ENCODE data around the gene ARL4D.
"Not testable (repeated sequence)": the region's sequence is repeated elsewhere in the genome, so short reads cannot be mapped to it uniquely, and the experiment has no call there.

Gene ARL4D

DNA sequence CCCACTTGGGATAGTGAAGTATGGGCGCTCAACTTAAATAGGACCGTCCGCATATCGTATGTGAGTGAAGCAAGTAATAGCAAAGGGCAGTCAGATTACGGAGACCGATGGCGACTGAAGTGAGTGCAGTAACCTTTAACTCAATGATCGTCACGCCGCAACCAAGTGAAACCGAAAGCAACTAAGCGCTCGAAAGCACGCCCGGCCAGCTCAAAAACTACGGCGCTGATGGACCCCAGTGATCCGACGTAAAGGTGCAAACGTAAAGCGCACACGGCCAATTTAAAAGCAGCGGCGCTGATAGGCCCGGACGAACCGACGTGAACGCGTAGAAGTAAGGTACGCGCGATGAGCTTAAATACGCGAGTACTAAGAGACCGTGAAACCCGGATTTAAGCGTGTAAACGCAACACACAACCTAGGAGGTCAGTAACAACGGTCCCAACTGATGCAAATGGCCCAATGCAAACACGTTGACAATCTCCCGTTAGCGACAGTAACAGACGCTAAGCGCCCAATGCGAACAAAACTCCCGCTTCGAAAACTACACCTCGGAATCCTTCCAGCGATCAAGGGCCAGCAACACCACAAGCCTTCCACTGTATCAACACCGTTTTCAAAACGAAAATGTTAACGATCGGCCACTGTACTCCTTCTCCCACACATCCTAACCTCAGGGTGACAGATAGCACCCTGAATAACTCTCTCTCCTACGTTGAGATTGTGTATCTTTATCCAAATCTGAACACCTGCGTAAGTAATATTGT is 37.9 kb upstream of the ARL4D start:
- Histone ChIP-seq H3K9ac (ENCODE audit: low read length) (peak overlapping the region; percentile 66), H3K36me3 (ENCODE audit: control insufficient read depth, insufficient read depth, low read length) (no peaks in the 10 kb centered on the region), H3K27me3 (ENCODE audit: control insufficient read depth, insufficient read depth, low read length) (no peaks in the 10 kb centered on the region), H3K27ac (ENCODE audit: low read depth, low read length) (peak overlapping the region; percentile 97), H3K4me3 (ENCODE audit: low read length) (peak overlapping the region; percentile 71), H3K4me1 (ENCODE audit: control insufficient read depth, insufficient read depth, low read length) (peaks cover 11% of the 10 kb centered on the region)

DNA sequence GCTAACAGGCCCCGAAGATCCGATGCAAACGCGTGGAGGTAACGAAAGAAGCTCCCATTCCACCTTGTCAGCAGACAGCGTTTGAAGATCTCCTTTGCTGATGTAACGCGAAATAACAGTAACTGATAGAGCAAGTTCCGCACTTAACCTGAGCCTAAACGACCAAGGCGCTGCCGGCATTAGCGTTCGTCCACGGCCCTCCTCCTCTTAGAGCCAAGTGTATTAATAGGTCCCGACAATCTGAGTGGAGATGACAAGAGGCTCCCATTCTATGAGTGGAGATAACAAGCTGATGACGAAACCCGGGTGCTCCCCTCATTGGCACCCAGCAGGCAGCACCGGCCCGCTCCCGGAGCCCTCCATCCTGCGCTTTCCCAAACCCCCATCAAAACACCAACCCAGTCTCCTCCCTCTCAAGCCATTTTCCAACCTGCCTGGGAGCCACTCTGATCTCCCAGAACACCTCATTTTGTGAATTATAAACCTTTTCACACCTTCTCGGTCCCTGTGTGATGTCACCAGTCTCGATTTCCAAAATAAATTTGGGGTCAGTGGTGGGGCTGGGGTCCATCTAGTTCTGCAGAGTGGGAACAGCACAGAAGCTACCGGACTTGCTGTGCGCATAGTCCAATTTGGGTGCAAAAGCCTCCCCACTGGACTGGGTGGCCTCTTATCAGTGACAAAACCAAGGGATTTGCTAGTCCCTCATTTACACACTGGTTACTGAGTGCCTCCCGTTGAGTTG is 35.4 kb upstream of the ARL4D start:
- no peaks in the 10 kb centered on the region for H3K36me3 ChIP-seq (ENCODE audit: control insufficient read depth, insufficient read depth, low read length)
- no peak overlapping the region for H3K9ac ChIP-seq (ENCODE audit: low read length)
- H3K4me1 ChIP-seq (ENCODE audit: control insufficient read depth, insufficient read depth, low read length): peaks cover 23% of the 10 kb centered on the region
- no peak overlapping the region for H3K4me3 ChIP-seq (ENCODE audit: low read length)
- no peaks in the 10 kb centered on the region for H3K27me3 ChIP-seq (ENCODE audit: control insufficient read depth, insufficient read depth, low read length)
- H3K27ac ChIP-seq (ENCODE audit: low read depth, low read length): no peak overlapping the region

DNA sequence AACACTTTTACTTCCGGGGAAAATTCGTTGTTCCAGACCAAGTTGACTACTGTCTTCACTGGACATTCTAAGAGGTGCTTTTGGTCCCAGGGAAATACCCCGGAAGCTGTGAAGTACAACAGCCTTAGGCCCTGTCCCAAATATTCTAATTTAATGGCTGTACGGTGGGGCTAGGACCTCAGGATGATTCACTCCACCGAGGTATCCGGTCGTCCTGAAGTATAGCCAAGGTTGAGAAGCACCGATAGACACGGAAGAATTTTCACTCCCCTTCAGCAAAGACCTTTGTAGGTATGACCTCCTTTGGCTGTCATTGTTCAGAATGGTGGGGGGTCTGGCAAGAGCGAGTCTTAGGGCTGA is 34.9 kb upstream of the ARL4D start:
- no peak overlapping the region for H3K4me3 ChIP-seq (ENCODE audit: low read length)
- H3K9ac ChIP-seq (ENCODE audit: low read length): no peak overlapping the region
- no peaks in the 10 kb centered on the region for H3K27me3 ChIP-seq (ENCODE audit: control insufficient read depth, insufficient read depth, low read length)
- H3K36me3 ChIP-seq (ENCODE audit: control insufficient read depth, insufficient read depth, low read length): no peaks in the 10 kb centered on the region
- H3K4me1 ChIP-seq (ENCODE audit: control insufficient read depth, insufficient read depth, low read length): peaks cover 23% of the 10 kb centered on the region
- no peak overlapping the region for H3K27ac ChIP-seq (ENCODE audit: low read depth, low read length)

DNA sequence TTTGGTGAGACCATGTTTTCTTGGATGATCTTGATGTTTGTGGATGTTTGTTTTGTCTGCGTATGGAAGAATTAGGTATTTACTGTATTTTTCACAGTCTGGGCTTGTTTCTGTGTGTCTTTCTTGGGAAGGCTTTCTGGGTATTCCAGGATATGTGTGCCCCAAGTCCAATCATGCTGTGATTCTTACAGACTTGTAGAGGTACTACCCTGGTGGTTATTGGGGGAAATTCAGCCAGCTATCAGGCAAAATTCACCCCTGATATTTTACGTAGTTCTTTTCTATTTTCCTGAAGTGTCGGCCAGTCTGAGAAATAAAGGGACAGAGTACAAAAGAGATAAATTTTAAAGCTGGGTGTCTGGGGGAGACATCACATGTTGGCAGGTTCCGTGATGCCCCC is 33.4 kb upstream of the ARL4D start:
- Histone ChIP-seq H3K4me3 (ENCODE audit: low read length) (no peak overlapping the region), H3K4me1 (ENCODE audit: control insufficient read depth, insufficient read depth, low read length) (peaks cover 22% of the 10 kb centered on the region), H3K9ac (ENCODE audit: low read length) (no peak overlapping the region), H3K27me3 (ENCODE audit: control insufficient read depth, insufficient read depth, low read length) (no peaks in the 10 kb centered on the region), H3K27ac (ENCODE audit: low read depth, low read length) (no peak overlapping the region), H3K36me3 (ENCODE audit: control insufficient read depth, insufficient read depth, low read length) (no peaks in the 10 kb centered on the region)

DNA sequence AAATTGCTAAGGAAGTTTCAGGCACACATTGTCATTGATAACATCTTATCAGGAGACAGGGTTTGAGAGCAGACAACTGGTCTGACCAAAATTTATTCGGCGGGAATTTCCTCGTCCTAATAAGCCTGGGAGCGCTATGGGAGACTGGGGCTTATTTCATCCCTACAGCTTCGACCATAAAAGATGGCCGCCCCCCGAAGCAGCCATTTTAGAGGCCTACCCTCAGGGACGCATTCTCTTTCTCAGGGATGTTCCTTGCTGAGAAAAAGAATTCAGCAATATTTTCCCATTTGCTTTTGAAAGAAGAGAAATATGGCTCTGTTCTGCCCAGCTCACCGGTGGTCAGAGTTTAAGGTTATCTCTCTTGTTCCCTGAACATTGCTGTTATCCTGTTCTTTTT is 32.9 kb upstream of the ARL4D start:
- not testable (repeated sequence) for H3K9ac ChIP-seq (ENCODE audit: low read length); H3K4me3 ChIP-seq (ENCODE audit: low read length)
- H3K4me1 ChIP-seq (ENCODE audit: control insufficient read depth, insufficient read depth, low read length): peaks cover 22% of the 10 kb centered on the region

DNA sequence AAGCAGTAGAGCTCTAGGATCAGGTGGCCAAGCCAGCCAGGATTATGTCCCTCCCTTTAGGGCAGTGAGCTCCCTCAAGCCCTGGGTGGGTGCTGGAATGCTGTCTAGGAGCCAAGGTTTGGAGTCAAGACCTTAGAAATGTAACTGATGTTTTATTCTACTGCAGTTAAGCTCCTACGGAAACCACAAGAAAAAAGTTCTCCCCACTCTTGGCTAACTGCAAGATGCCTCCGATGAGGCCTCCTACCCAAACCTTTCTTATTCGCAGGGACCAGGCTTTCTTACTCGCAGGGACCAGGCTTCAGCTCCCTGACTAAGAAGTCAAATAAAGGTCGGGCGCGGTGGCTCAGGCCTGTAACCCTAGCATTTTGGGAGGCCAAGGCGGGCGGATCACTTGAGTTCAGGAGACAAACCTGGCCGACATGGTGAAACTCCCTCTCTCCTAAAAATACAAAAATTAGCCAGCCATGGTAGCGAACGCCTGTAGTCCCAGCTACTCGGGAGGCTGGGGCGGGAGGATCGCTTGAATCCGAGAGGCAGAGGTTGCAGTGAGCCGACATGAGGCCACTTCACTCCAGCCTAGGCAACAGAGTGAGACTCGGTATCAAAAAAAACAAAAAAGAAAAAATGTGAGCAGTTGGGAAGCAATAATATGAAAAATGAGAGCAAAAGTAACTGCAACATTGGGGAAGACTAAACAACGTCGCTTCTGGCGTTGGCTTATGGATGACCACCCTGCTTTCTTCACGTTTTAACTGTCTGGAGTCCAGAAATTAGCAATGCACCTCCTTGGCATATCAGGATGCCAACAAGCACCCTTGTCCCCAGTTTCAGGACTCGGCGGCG is 31.7 kb upstream of the ARL4D start:
- no peaks in the 10 kb centered on the region for H3K27me3 ChIP-seq (ENCODE audit: control insufficient read depth, insufficient read depth, low read length)
- peak overlapping the region; percentile 39 for H3K9ac ChIP-seq (ENCODE audit: low read length)
- peak overlapping the region; percentile 74 for H3K4me3 ChIP-seq (ENCODE audit: low read length)
- peaks cover 22% of the 10 kb centered on the region for H3K4me1 ChIP-seq (ENCODE audit: control insufficient read depth, insufficient read depth, low read length)
- H3K36me3 ChIP-seq (ENCODE audit: control insufficient read depth, insufficient read depth, low read length): no peaks in the 10 kb centered on the region
- H3K27ac ChIP-seq (ENCODE audit: low read depth, low read length): peak overlapping the region; percentile 99

More for the DNA sequence above, 32.9 kb upstream of the ARL4D start:
- H3K27ac ChIP-seq (ENCODE audit: low read depth, low read length); H3K27me3 ChIP-seq (ENCODE audit: control insufficient read depth, insufficient read depth, low read length); H3K36me3 ChIP-seq (ENCODE audit: control insufficient read depth, insufficient read depth, low read length): not testable (repeated sequence)

DNA sequence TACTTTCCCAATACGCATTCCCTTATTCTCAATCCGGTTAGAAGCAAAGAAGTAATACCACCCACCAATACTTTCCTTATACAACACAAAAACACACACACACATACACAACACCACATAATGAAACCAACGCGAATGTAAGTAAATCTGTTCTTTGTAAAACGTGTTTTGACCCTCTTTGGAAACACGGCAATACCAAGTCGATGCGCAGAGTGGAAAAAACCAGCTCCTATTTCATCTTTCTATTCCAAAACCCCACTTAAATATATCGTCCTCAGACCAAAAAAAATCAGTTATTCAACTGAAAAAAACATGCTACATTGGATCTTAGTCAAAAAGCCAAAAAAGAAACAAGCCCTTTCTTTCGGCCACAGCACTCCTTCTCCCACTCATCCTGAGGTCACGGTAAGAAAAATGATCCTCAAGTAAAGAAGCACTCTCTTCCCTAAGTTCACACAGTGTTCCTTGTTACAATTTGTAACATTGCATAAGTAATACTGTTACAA is 31.0 kb upstream of the ARL4D start:
- Histone ChIP-seq H3K4me1 (ENCODE audit: control insufficient read depth, insufficient read depth, low read length) (peaks cover 22% of the 10 kb centered on the region), H3K27ac (ENCODE audit: low read depth, low read length) (peak overlapping the region; percentile 99), H3K4me3 (ENCODE audit: low read length) (peak overlapping the region; percentile 74), H3K9ac (ENCODE audit: low read length) (peak overlapping the region; percentile 45), H3K36me3 (ENCODE audit: control insufficient read depth, insufficient read depth, low read length) (no peaks in the 10 kb centered on the region), H3K27me3 (ENCODE audit: control insufficient read depth, insufficient read depth, low read length) (no peaks in the 10 kb centered on the region)

DNA sequence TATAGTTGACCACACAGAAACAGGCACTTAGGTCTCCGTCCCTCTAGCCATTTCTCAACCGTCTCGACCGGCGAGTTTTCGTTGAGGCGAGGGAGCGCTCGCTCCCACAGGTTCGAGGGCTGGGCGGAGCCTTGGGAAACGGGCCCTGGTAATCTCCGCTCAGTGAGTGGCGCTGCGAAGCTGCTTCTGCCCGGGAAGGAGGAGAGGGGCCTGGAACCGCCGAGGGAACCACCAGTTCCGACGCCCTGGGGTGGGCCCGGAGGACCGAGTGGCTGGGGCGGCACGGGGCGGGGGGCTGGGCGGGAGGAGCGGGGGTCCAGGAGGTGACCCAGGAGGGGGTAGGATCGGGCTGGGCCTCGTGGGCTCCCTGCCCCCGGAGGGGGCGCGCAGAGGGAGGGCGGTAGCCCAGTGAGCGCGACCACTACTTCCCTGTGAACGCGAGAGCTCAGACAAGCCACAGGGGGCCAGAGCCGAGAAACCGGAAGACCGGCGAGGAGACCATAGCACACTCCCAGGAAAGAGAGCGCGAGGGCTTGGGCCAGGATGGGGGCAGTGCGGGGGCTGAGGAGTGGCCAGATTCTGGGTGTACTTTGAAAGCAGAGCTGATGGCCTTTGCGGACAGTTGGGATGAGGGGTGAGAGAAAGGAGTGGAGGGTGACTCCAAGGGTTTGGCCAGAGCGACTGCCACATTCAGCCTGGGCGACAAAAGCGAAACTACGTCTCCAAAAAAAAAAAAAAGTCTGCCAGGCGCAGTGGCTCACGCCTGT is 29.9 kb upstream of the ARL4D start:
- Histone ChIP-seq H3K9ac (ENCODE audit: low read length) (peak overlapping the region; percentile 92), H3K36me3 (ENCODE audit: control insufficient read depth, insufficient read depth, low read length) (no peaks in the 10 kb centered on the region), H3K4me1 (ENCODE audit: control insufficient read depth, insufficient read depth, low read length) (peaks cover 22% of the 10 kb centered on the region)

DNA sequence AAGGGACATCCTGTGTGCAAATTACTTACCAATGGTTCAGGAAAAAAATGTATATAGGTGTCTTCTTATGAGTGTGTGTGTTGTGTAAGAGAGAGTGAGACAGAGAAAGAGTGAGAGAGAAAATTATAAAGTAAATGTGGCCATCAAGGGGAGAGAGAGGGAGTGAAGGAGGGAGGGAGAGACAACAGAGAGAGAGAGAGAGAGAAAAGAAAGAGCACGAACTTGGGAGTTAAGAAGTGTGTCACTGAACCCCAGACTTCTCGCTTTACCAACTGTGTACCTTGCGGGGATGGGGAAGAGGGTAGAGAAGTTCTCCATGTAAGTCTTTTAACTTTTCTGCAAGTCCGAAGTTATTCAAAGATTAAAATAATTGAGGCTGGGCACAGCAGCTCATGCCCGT is 28.8 kb upstream of the ARL4D start:
- H3K9ac ChIP-seq (ENCODE audit: low read length): peak overlapping the region; percentile 92
- no peaks in the 10 kb centered on the region for H3K27me3 ChIP-seq (ENCODE audit: control insufficient read depth, insufficient read depth, low read length)
- H3K27ac ChIP-seq (ENCODE audit: low read depth, low read length): peak overlapping the region; percentile 99
- peaks cover 22% of the 10 kb centered on the region for H3K4me1 ChIP-seq (ENCODE audit: control insufficient read depth, insufficient read depth, low read length)
- H3K36me3 ChIP-seq (ENCODE audit: control insufficient read depth, insufficient read depth, low read length): peaks cover under 1% of the 10 kb centered on the region
- H3K4me3 ChIP-seq (ENCODE audit: low read length): peak overlapping the region; percentile 74

More for the DNA sequence above, 29.9 kb upstream of the ARL4D start:
- peak overlapping the region; percentile 74 for H3K4me3 ChIP-seq (ENCODE audit: low read length)
- H3K27ac ChIP-seq (ENCODE audit: low read depth, low read length): peak overlapping the region; percentile 99
- no peaks in the 10 kb centered on the region for H3K27me3 ChIP-seq (ENCODE audit: control insufficient read depth, insufficient read depth, low read length)

DNA sequence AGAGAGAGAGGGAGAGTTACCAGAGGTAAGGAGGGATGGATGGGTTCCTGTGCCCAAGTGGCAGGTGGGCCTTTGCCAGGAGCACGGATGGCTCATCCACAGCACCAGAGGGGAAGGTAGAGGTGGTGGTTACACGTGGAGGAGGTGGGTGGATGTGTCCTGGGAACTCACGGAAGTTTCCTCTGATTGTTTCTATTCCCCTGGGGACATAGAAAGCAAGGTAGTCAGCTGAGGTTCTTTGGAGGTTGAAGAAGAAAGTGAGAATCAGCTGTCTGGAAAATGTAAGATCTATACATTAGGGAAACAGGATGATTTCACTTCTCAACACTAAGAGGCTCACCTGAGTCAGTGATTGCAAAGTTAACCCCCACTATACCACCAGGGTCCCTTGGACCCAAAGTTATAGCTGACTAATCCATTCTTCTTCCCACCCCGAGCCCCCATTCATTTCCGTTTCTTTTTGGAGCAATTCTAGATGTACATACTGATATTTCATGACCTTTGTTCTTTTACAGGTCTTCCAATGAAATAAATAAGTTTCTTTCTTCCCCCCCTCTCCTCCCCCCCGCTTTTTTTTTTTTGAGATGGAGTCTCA is 27.5 kb upstream of the ARL4D start:
- H3K4me1 ChIP-seq (ENCODE audit: control insufficient read depth, insufficient read depth, low read length): peaks cover 22% of the 10 kb centered on the region
- H3K9ac ChIP-seq (ENCODE audit: low read length): no peak overlapping the region
- H3K36me3 ChIP-seq (ENCODE audit: control insufficient read depth, insufficient read depth, low read length): peaks cover 5% of the 10 kb centered on the region
- no peak overlapping the region for H3K4me3 ChIP-seq (ENCODE audit: low read length)
- no peaks in the 10 kb centered on the region for H3K27me3 ChIP-seq (ENCODE audit: control insufficient read depth, insufficient read depth, low read length)
- H3K27ac ChIP-seq (ENCODE audit: low read depth, low read length): peak overlapping the region; percentile 73

DNA sequence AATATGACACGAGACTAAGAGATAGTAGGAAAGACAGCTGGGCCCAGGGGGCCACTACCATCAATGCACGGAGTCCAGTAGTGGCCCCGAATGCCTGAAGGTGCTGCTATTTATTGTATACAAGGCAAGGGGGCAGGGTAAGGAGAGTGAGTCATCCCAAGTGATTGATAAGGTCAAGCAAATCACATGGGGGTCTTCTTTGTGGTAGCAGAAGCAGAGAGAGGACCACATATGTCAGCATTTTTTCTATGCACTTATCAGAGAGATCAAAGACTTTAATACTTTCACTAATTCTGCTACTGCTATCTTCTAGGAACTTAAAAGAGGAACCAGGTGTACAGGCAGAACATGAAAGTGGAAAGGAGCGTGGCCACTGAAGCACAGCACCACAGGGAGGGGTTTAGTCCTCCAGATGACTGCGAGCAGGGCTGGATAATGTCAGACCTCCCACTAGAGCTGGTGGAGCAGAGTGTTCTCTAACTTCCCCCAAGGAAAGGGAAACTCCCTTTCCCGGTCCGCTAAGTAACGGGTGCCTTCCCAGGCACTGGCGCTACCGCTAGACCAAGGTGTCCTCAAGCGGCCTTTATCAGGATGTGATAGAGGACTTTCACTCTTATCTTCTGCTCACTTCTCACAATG is 26.4 kb upstream of the ARL4D start:
- Histone ChIP-seq H3K36me3 (ENCODE audit: control insufficient read depth, insufficient read depth, low read length) (peaks cover 5% of the 10 kb centered on the region), H3K4me3 (ENCODE audit: low read length) (no peak overlapping the region), H3K27ac (ENCODE audit: low read depth, low read length) (peak overlapping the region; percentile 72), H3K27me3 (ENCODE audit: control insufficient read depth, insufficient read depth, low read length) (no peaks in the 10 kb centered on the region), H3K4me1 (ENCODE audit: control insufficient read depth, insufficient read depth, low read length) (peaks cover 15% of the 10 kb centered on the region), H3K9ac (ENCODE audit: low read length) (no peak overlapping the region)

All from rectal smooth muscle tissue (tissue), 1 donor.